ENCODE measurements around the gene BICC1.
"Not testable (repeated sequence)": the region's sequence is repeated elsewhere in the genome, so short reads cannot be mapped to it uniquely, and the experiment has no call there.

BICC1 gene

DNA sequence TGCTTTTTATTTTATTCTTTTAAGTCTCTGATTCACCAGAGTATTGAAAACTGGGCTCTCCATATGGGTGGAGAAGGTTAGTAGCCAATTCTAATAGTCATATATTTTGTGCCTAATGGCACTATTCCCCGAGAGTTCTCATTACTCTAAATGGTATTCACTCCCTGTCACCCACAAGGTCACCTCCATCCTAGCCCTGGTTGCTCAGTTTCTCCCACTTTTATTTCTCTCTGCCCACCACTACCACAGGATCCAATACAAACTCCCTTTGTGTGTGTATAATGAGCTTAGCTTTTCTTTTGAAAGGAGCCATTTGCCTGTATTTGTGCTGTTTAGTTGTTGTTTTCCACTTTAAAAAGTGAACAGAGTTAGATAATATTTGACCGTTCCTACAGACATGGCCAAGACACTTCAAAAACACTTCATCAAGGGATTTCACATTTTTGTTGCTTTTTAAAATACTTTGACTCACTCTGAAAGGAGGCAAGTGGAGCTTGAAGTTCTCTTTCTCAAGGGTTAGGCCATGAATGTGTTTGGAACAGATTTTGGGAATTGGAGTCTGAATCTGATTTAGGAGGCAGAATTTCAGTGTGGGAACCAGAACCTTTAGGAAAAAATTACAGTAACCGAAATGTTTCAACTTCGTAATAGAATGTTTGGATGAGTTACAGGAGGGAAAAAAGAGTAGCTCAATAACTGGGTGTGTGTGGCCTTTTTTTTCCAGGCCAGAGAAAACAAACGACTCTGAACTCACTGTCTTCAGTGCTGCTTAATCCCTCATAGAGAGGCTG lies 321.3 kb downstream of the BICC1 start:
- no peak for DNase-seq

DNA sequence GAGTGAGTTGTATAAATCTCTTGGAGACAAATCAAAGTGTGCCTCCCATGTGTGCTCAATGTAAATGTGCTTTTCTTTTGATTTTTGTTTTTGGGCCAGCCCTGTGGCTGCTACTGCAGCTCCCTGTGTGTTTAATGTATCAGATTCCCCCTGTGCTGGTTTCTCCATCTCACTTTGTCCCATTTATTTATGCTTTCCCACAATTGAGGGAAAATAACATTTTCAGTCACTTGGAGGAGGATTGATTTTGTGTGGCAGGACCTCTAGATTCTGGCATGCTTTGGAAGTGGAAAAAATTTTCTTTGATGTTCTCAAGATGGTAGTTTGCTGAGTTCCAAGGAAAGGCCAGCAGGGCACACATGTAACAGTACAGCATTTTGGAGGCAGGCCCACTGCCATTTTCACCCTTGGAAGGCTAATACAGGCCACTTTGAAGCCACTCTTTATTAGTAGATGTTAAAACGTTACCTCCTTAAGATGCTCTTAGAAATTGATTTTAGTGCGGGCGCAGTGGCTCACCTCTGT lies 323.6 kb downstream of the BICC1 start:
- no peak for DNase-seq

DNA sequence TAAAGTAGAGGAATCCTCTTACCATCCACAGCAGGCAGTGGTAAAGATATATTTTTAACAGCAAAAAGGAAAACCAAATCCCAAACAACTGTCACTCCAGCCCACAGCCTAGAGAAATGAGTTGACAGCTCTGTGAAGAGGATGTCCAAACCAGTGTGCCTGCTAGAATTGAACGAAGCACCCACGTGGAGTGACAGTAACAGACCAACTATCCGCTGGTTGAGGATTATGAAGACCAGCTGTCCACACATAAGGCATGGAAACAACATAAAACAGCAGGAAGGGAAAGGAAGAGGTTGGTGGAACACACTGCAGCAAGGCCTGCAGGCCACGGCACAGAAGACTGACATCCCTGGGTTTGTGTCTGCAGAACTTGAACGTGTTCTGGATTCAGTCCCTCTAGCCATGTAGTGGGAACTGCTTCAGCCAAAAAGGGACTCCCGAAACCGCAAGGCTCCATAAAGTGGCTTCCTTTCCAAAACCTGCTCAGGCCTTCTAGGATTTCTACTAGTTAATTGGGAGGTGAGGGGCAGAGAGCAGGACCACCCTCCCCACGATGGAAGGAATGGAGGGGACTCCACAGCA lies 324.4 kb downstream of the BICC1 start:
- no peak for DNase-seq

GRCh38 chr10:58837826-58838225 lies 325.2 kb downstream of the BICC1 start:
- DNase-seq: no peak

DNA sequence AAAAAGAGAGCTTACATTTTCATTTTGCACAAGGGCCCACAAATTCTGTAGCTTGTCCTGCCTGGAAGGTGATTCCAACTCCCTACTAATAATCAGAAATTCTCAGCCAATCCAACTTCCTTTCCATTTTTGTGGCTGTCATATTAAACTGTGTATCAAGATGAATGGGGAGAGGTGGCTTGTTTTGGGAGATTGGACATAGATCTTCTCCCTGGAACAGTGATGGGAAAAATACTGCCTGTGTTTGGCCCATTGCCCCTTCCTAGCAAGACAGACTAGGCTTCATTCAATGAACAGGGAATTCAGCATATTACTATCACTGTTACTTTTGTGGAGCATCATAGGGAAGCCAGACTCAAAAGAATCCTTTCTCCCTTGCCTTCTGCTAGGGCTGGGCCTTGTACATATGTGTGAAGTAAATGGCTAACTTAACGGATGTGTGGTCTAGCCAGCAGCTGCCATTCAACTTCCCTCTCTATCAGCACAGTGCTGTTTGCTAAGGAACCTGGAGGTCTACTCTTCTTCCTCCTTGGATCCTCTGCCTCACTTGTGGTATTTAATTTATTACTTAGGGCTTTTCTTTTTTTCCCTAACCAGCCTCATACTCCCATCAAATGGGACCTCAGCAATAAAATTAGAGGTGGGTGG lies 326.0 kb downstream of the BICC1 start:
- no peak for DNase-seq

- no peak for DNase-seq
Measured at GRCh38 chr10:58839771-58840170, 327.1 kb downstream of the BICC1 start.

DNA sequence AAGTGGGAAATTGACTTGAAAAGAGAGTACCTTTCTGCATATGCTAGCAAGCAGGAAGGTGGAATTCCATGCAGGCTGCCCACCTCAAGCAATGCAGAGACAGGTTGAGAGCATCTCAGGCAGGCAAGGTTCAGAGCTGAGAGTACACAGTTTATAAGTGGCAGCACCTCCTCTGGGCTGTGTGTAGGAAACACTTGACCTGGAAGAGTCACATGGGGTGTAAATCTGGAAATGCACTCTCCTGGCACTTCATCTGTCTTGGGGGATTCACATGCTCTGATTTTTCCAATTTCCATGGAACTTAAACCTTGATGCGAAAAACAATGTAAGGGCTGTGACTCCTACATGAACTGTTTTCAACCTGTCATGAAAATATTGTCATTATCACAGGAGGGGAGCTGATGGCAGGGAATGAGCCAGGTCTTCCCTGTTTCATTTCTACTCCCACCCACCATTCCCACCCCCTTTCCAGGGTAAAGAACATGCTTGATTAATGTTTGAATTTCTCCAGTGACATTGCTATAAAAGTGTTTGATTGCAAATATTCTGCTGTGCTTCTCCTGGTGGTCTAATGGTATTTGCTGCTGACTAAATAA lies 328.3 kb downstream of the BICC1 start:
- no peak for DNase-seq

DNA sequence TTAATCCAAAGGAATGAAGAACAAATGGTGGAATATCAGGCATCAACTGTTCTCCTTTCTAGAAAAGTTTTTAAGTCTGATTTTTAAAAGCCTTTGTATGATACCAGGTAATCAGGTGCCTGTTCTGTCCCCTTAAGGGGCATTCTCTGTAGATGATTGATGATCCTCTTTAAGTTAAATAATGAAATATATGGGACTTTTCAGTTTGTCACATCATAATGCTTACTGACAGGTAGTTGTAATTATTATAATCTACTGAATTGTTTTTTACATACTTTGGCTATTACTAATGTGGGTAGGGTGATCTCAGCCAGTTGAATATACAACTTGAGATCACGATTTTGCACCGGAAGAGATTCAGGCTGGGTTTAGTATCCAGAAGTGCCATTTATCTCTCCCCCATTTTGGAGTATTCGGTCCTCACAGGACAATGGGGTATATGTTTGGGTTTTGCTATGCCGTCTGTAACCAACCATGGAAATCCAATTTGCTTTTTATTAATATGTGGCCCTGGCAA lies 330.2 kb downstream of the BICC1 start:
- DNase-seq: no peak

DNA sequence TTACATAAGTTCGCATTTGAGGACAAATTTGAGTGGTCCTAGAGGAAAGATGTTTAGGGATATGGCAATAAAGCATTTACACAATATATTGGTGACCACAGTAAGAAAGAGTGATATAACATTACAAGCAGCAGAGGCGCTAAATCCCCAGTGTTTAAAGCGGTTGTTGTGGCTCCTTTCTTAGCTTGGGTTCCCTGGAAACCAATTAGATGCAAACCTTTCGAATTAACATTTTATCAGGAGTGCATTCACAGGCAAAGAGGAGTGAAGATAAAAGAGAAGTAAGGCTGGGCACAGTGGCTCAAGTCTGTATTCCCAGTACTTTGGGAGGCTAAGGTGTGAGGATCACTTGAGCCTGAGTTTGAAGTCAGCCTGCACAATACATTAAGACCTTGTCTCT lies 331.1 kb downstream of the BICC1 start:
- no peak for DNase-seq

DNA sequence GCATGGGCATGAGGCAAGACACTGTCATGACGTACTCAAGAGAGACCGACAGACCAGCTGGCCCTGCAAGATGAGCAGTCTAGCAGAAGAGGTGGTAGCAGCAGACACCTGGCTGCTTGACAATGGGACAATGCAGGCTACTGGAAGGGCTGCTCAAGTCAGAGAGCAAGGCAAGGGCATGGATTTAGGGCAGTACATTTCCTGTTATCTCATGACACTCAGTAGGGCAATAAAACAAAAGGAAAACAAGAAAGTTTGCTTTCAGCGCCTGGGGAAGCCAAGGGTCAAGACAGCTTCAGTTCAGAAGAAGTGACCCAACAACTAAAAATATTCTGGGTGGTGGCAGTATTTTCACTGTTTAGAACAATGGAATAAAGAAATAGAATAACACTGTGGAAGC lies 332.0 kb downstream of the BICC1 start:
- no peak for DNase-seq

DNA sequence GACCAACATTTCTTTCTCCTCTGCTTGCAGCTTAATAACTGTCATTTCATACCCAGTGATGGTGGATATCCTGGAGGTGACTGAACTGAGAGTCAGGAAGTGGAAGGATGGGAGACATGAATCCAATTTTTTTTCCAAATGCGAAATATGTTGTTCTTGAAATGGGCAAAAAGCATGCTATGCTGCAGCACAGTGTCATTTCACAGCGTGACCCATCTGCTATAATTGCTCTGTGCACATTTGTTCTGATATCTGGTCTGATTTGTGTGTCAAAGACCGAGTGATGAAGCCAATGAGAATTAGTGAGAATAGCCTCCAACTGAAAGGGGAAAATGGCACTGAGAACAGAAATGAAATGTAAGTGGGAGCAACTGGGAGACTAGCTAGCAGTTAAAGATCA lies 334.2 kb downstream of the BICC1 start:
- DNase-seq: no peak

DNA sequence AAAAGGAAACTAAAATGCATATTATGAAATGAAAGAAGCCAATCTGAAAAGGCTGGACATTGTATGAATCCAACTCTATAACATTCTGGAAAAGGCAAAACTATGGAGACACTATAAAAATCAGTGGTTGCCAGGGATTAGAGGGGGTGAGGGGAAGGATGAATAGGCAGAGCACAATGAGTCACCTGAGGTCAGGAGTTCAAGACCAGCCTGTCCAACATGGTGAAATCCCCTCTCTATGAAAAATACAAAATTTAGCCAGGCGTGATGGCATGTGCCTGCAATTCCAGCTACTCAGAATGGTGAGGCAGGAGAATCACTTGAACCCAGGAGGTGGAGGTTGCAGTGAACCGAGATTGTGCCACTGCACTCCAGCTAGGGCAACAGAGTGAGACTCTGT lies 338.9 kb downstream of the BICC1 start:
- DNase-seq: no peak

- no peak for DNase-seq
Measured at GRCh38 chr10:58853668-58854067, 341.0 kb downstream of the BICC1 start.

GRCh38 chr10:58854811-58855210 lies 342.1 kb downstream of the BICC1 start:
- DNase-seq: no peak

DNA sequence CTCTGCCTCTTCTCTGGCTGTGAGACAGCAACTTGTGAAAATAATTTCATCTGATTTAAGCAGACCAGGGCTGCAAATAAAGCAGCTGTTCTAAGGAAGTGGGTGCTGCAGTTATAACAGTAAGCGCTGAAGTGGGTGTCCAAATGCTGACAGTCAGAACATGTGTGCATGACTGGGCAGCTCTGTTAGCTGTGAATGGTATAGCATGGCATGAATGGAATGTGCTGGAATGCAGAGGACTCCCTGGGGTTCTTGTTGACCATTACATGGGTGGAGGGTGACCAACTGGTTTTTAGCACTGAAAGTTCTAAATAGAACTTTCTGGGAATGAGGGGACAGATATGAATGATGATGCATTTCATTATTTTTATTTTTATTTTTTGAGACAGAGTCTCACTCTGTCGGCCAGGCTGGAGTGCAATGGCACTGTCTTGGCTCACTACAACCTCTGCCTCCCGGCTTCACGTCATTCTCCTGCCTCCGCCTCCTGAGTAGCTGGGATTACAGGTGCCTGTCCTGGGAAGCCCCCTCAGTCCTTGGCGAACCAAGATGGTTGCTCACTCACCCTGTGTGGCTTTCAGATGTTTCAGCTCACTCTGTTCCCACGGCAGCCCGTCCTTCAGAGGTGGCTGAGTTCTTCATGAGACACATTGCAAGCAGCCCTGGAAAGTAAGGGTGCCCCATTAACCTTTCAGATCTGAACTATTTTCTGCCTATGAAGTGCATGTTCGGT lies 344.0 kb downstream of the BICC1 start:
- no peak for DNase-seq

GRCh38 chr10:58857251-58857805 lies 344.7 kb downstream of the BICC1 start:
- no peak for DNase-seq

GRCh38 chr10:58858123-58858522 lies 345.5 kb downstream of the BICC1 start:
- DNase-seq: not testable (repeated sequence)

GRCh38 chr10:58859526-58859925 lies 346.9 kb downstream of the BICC1 start:
- no peak for DNase-seq

- no peak for DNase-seq
Measured at GRCh38 chr10:58867683-58868082, 355.0 kb downstream of the BICC1 start.

GRCh38 chr10:58868736-58869435 lies 356.2 kb downstream of the BICC1 start:
- DNase-seq: no peak

DNA sequence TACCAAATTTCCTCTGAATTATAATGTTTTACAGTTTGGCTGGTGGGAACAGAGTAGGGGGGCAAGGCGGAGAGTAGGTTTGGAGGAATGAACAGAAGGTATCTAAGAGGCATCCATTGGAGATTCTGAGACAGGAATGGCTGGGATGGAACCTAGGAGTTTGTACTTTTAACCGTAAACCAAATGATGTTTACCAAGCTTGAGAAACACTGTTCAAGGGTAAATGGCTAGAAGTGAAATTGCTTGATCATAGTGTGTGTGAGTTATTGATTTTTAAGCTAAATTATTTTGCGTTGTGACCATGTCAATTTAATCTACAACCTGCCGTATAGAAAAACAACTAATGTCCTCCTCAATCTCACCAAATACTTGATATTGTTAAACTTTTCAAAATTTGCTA lies 357.4 kb downstream of the BICC1 start:
- no peak for DNase-seq

DNA sequence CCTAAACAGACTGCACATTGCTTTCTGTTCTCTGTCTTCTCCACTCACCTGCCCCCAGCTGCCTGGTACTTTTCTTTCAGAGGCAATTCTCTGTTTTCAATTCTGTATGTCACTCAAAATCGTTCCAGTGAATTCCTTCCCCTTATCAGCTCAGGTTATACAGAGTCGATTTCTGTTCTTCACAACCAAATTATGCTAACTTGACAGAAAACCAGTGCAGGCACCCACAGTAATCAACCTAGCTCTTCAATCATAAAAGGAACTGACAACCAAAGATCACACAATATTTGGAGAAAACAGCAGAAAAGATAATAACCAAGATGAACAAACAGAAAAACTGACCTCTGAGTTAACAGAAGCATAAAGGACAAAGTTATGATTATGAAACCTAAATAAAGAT lies 360.5 kb downstream of the BICC1 start:
- no peak for DNase-seq

Data from effector CD8-positive, alpha-beta T cell (primary cell).